Activated naive CD8-positive, alpha-beta T cell treated with anti-CD3 and anti-CD28 coated beads, Interleukin-2, amount 50 U/mL, for 24 hours (primary cell): ENCODE data around the gene LRRC49.

Experiments
- ATAC-seq: fragments of 150-1000 bp; cut with Tn5 transposase; one replicate; pipeline ENCODE4 v1.10.0; 2021
- DNase-seq: peaks from one replicate; pipeline ENCODE4 v3.0.0; 2021
- H3K27ac Mint-ChIP-seq: one replicate; pipeline ENCODE4 v1.8.0; 2021; ENCODE audit warnings: mild to moderate bottlenecking, mixed read lengths
- H3K27me3 Mint-ChIP-seq: one replicate; pipeline ENCODE4 v1.8.0; 2021; ENCODE audit warnings: mixed read lengths
- H3K36me3 Mint-ChIP-seq: one replicate; pipeline ENCODE4 v1.8.0; 2021; ENCODE audit warnings: low read depth, mixed read lengths
- H3K4me1 Mint-ChIP-seq: one replicate; pipeline ENCODE4 v1.8.0; 2021; ENCODE audit warnings: mixed read lengths
- H3K4me3 Mint-ChIP-seq: one replicate; pipeline ENCODE4 v1.8.0; 2021; ENCODE audit warnings: mild to moderate bottlenecking, moderate library complexity, mixed read lengths
- H3K9me3 Mint-ChIP-seq: one replicate; pipeline ENCODE4 v1.8.0; 2021; ENCODE audit warnings: mixed read lengths

LRRC49 gene

DNA sequence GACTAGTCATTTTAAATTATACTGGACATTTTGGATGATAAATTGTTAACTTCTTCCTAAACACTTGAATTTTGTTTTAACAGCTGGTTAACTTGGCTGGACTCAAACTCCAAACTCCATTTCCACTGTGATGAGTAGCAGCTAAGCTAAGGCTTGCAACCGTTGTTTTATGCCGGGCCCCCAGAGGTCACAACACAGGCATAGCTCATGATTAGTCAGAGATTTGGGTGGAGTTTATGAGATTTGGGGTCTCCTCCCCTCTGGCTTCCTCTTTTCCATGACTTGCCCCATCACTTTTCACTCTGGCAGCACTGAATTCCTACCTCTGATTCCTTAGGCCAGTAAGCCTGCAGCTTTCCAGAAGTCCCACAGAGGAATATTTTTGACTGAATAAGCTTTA, 13.2 kb upstream of the LRRC49 start:
- Mint-ChIP-seq H3K9me3 (no peaks in the 10 kb centered on the region), H3K27ac (no peak overlapping the region), H3K27me3 (peaks cover 34% of the 10 kb centered on the region), H3K4me1 (no peaks in the 10 kb centered on the region), H3K36me3 (no peaks in the 10 kb centered on the region), H3K4me3 (no peak overlapping the region)
- DNase-seq (no peak), ATAC-seq (no peak)

DNA sequence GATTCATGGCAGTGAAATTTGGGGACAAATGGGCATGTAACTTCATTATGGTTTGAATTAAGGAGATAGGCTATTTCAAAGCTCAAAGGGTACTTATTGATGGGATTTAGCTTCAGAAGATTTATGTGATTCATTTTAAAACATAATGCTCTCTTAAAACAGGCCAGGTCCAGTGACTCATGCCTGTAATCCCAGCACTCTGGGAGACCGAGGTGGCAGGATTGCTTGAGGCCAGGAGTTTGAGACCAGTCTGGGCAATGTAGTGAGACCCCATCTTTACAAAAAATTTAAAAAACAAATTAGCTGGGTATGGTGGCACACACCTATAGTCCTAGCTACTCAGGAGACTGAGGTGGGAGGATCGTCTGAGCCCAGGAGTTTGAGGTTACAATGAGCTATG, 11.8 kb upstream of the LRRC49 start:
- Mint-ChIP-seq H3K4me1 (no peaks in the 10 kb centered on the region), H3K4me3 (no peak overlapping the region), H3K27me3 (peaks cover 31% of the 10 kb centered on the region), H3K27ac (no peak overlapping the region), H3K36me3 (no peaks in the 10 kb centered on the region), H3K9me3 (no peaks in the 10 kb centered on the region)
- no peak for ATAC-seq
- no peak for DNase-seq

DNA sequence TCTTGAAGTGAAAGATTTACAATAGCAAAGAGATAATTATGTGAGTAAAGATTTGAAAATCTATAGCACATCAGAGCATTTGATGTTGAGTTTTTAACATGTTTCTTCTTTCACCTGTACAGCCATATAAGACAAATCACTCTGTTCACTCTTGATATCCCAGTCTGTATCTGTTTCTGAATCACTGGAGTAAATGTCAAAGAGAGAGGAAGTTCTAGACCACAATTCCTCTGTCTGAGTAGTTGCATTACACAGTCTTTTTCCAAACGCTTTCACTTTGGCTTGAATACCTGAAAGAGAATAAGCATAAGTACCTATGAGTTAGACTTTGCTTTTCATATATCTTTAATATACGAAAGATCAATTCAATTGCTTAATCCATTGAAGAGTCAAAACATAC, 10.3 kb upstream of the LRRC49 start:
- no peaks in the 10 kb centered on the region for H3K9me3 Mint-ChIP-seq
- DNase-seq (no peak), ATAC-seq (no peak)
- H3K4me3 Mint-ChIP-seq = no peak overlapping the region
- no peak overlapping the region for H3K27ac Mint-ChIP-seq
- no peaks in the 10 kb centered on the region for H3K4me1 Mint-ChIP-seq
- no peaks in the 10 kb centered on the region for H3K36me3 Mint-ChIP-seq
- H3K27me3 Mint-ChIP-seq = peaks cover 29% of the 10 kb centered on the region

DNA sequence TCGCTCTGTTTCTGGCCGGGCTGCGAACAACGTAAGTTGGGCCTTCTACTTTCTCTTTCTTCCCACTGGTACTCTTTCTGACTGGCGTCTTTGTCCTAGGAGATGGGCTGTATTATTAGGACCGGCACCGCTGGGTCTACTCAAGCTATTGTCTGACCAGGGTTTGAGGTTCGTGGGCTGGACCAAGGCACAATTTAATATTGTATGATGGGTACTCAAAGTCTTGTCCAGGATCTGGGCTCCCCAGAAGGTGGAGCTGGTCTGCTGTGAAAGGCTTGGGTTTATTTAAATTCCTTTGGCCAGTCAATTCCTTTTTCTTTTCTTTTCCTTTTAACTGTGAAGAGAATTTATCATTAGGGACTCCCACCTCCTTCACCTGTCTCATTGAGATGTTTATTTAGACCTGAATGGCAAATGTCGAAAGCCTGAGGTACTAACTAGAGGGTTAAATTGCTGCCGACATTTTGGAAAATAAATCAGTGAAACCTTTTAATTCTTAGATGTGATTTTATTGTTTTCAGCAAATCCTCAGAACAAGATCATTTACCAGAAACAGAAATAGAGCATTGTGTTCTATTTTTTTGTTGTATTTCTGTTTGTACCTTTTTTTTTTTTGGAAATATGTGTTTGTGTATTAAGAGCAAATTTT, 410 bp downstream of the LRRC49 start:
- no peak for ATAC-seq
- peaks cover 49% of the 10 kb centered on the region for H3K27me3 Mint-ChIP-seq

DNA sequence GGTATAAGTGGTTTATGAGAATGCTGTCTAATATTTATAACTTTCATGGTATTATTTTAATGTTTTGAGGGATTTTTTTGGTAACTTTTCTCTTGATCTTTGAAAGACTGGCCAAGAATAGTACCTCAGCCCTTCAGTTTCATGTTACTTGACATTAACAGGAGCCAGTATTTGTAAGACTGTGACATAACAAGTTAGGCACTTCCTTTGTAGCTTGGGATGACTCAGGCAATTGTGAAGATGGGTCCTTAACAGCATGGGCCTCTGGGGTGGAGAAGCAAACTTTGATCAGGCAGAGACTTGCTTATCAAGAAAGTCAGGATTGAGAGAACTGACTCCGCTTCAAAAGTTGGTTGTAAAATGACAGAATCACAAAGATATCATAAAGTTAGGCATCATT, 9.5 kb downstream of the LRRC49 start:
- Mint-ChIP-seq H3K9me3 (no peaks in the 10 kb centered on the region), H3K27me3 (peaks cover 16% of the 10 kb centered on the region), H3K4me1 (no peaks in the 10 kb centered on the region), H3K27ac (no peak overlapping the region), H3K4me3 (no peak overlapping the region), H3K36me3 (no peaks in the 10 kb centered on the region)
- ATAC-seq = no peak
- no peak for DNase-seq

More for the DNA sequence above, 410 bp downstream of the LRRC49 start:
- Mint-ChIP-seq H3K4me3 (peak overlapping the region; percentile 88), H3K4me1 (peaks cover 10% of the 10 kb centered on the region), H3K9me3 (no peaks in the 10 kb centered on the region), H3K27ac (peak overlapping the region; percentile 88), H3K36me3 (peaks cover 4% of the 10 kb centered on the region)
- DNase-seq = no peak

DNA sequence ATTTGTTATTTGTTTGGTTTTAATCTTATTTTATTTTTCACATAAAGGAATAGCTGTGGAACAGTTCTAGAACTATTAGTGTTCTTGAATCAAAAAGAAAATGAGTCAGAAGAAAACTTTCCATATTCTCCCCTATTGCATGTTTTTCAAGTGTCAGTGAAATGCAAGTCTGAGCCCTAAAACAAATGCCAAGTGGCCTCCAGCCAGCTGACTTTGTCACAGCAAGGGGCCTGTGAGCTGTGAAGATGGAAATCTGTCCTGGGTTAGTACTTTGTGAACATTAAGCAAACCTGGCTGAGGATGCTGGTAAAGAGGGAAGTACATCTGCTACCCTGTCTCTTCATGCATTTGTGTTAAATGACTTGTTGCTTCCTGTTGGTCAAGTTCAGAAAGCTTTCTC, 14.2 kb downstream of the LRRC49 start:
- ATAC-seq (no peak), DNase-seq (no peak)
- H3K4me3 Mint-ChIP-seq = no peak overlapping the region
- H3K4me1 Mint-ChIP-seq = no peaks in the 10 kb centered on the region
- H3K36me3 Mint-ChIP-seq = peaks cover 4% of the 10 kb centered on the region
- peaks cover 19% of the 10 kb centered on the region for H3K9me3 Mint-ChIP-seq
- H3K27me3 Mint-ChIP-seq = peaks cover 16% of the 10 kb centered on the region
- H3K27ac Mint-ChIP-seq = no peak overlapping the region

DNA sequence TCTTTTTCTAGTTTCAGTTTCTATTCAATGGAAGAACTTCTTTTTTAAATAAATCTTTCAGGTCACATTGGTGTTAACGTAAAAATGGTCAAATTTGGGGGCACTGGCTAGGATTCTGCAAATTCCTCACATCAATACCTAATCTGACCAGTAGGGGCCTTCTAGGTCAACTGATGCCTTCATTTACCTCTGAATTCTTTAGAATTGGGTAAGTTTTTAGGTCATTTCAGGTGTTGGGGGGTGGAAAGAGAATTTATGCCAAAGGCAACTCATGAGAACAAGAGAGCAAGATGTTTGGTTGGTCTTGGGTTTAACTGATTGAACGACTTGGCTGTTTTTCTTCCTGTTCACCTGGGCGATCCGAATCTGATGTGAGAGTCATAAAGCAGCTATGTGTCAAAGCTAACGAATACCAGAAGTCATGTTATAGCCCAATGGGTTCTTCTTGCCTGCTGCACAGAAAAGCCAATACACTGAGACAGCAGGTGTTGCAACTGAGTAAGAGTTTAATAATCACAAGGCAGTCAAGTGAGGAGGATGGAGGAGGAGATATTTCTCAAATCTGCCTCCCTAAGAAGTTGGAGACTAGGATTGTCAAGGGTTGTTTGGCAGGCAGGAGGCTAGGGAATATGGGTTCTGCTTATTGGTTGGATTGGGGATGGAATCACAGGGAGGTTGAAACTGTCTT, 15.3 kb downstream of the LRRC49 start:
- peaks cover 14% of the 10 kb centered on the region for H3K27me3 Mint-ChIP-seq
- no peak for DNase-seq
- no peak overlapping the region for H3K4me3 Mint-ChIP-seq
- peaks cover 4% of the 10 kb centered on the region for H3K36me3 Mint-ChIP-seq
- ATAC-seq = no peak
- H3K4me1 Mint-ChIP-seq = no peaks in the 10 kb centered on the region
- peaks cover 19% of the 10 kb centered on the region for H3K9me3 Mint-ChIP-seq
- no peak overlapping the region for H3K27ac Mint-ChIP-seq

DNA sequence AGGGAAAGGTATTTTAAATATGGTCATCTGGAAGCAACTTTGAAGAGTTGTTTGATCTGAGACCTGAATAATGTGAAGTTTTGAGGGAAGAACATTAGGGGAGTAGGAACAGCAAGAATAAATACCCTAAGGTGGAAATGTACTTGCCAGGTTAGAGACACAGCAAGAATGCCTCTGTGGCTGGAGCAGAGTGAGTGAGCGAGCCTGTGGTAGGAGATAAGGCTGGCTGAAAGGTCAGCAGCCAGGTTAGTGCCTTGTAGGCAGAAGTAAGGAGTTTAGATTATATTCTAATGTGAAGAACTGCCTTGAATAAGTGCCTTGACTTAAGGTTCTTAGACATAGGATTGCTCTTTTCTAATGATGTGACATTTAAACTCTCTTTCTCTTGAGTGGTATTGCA, 18.3 kb downstream of the LRRC49 start:
- DNase-seq (no peak), ATAC-seq (no peak)
- Mint-ChIP-seq H3K9me3 (peaks cover 19% of the 10 kb centered on the region), H3K4me1 (no peaks in the 10 kb centered on the region), H3K4me3 (no peak overlapping the region), H3K27ac (no peak overlapping the region), H3K27me3 (peaks cover 13% of the 10 kb centered on the region), H3K36me3 (peaks cover 4% of the 10 kb centered on the region)

DNA sequence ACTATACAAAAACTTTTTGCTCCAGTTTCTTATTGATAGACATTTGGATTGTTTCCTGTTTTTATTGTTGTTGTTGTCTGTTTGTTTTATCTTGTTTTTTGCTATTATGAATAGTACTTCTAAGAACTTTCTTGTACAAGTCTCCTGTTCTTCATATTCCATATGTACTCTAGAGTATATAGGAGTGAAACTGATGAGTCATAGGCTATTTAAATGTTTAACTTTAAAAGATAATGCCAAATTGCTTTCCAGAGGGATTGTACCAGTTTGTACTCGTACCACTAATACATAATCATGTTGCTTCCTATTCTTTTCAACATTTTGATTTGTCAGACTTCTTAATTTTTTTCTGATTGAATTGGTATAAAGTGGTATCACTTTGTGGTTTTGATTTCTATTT, 19.6 kb downstream of the LRRC49 start:
- Mint-ChIP-seq H3K36me3 (peaks cover 4% of the 10 kb centered on the region), H3K9me3 (peaks cover 19% of the 10 kb centered on the region), H3K27ac (no peak overlapping the region), H3K4me3 (no peak overlapping the region), H3K27me3 (peaks cover 10% of the 10 kb centered on the region), H3K4me1 (no peaks in the 10 kb centered on the region)
- no peak for ATAC-seq
- DNase-seq = no peak

DNA sequence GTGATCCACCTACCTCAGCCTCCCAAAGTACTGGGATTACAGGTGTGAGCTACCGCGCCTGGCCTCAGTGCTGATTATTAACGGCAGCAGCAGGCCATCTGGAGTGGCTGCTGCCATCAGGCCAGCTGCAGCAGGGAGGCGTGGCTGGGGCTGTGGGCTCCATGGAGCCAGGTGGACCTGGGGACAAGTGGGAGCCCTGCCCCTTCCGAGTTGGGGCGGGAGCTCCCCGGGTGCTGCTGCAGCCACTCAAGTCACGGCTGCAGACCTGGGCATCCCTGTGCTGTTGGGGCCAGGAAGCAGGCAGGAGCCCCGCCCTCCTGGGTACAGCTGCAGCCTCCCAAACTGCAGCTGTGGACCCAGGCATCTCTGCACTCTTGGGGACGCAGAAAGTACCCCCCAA, 23.9 kb downstream of the LRRC49 start:
- no peak for ATAC-seq
- no peak overlapping the region for H3K27ac Mint-ChIP-seq
- peaks cover 6% of the 10 kb centered on the region for H3K27me3 Mint-ChIP-seq

DNA sequence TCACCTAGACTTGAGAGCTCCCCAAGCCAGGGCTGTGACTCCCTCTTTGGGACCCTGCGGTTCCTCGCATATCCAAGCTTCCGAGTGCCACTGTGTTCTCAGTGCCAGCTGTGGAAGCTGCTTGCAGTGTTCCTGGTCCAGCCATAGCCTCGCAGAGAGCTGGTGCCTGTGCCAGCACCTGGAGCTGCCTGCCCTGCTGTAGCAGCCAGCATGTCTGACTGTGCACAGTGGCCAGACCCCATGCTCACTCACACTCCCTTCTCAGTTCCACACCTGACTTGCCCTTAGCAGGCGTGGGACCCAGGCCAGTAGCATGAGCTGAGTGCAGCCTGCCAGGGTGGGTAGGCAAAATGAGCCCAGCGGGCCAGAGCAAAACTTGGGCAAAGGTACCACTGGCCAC, 25.3 kb downstream of the LRRC49 start:
- H3K4me3 Mint-ChIP-seq = no peak overlapping the region
- H3K27ac Mint-ChIP-seq = no peak overlapping the region
- peaks cover 9% of the 10 kb centered on the region for H3K27me3 Mint-ChIP-seq
- ATAC-seq (no peak), DNase-seq (no peak)
- H3K4me1 Mint-ChIP-seq = no peaks in the 10 kb centered on the region
- peaks cover 3% of the 10 kb centered on the region for H3K9me3 Mint-ChIP-seq
- no peaks in the 10 kb centered on the region for H3K36me3 Mint-ChIP-seq

More for the DNA sequence above, 23.9 kb downstream of the LRRC49 start:
- no peak overlapping the region for H3K4me3 Mint-ChIP-seq
- no peaks in the 10 kb centered on the region for H3K36me3 Mint-ChIP-seq
- no peaks in the 10 kb centered on the region for H3K9me3 Mint-ChIP-seq
- DNase-seq = no peak
- no peaks in the 10 kb centered on the region for H3K4me1 Mint-ChIP-seq

DNA sequence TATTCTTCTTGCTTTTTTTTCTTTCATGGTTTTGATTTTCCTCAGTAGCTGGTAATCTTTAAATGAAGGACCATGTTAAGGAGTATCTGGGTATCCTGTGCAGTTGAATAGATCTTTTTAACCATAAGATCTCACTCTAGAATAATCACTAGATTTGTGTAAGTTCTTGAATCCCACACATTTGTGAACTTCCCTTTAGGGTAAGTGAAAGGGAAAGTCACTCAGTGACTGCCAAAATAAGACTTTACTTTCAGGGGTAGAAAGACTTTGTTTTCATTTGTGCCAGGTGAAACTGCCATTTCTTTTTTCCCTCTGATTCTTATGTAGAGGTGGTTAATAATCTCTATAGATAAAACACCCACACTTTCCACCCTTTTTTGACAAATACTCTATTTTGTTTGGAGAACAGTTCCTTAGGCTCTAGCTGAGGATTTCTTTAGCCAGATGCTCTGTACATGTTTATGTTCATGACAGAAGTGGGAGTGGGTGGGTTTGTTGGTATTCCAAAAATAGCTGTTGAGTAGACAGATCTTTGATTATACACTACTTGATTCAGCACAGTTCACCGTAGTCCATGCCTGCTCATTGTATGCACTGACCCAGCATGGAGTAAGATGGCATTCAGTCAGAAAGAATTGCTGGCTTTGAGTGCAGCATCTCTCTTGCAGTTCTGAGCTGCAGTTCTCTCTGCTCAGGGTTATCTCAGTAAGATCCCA, 28.5 kb downstream of the LRRC49 start:
- Mint-ChIP-seq H3K4me3 (no peak overlapping the region), H3K27me3 (peaks cover 17% of the 10 kb centered on the region), H3K36me3 (no peaks in the 10 kb centered on the region)

DNA sequence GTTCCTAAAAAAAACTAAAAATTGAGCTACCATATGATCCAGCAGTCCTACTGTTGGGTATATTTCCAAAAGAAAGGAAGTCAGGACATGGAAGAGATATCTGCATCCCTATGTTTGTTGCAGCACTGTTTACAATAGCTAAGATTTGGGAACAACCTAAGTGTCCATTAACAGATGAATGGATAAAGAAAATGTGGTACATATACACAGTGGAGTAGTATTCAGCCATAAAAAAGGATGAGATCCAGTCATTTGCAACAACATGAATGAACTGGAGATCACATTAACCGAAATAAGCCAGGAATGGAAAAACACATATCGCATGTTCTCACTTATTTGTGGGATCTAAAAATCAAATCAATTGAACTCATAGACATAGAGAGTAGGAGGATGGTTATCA, 29.5 kb downstream of the LRRC49 start:
- Mint-ChIP-seq H3K27me3 (peaks cover 23% of the 10 kb centered on the region), H3K4me3 (no peak overlapping the region), H3K9me3 (peaks cover 3% of the 10 kb centered on the region), H3K27ac (no peak overlapping the region), H3K4me1 (no peaks in the 10 kb centered on the region), H3K36me3 (no peaks in the 10 kb centered on the region)
- ATAC-seq (no peak), DNase-seq (no peak)

More for the DNA sequence above, 28.5 kb downstream of the LRRC49 start:
- DNase-seq (no peak), ATAC-seq (no peak)
- Mint-ChIP-seq H3K9me3 (peaks cover 3% of the 10 kb centered on the region), H3K27ac (no peak overlapping the region), H3K4me1 (no peaks in the 10 kb centered on the region)

DNA sequence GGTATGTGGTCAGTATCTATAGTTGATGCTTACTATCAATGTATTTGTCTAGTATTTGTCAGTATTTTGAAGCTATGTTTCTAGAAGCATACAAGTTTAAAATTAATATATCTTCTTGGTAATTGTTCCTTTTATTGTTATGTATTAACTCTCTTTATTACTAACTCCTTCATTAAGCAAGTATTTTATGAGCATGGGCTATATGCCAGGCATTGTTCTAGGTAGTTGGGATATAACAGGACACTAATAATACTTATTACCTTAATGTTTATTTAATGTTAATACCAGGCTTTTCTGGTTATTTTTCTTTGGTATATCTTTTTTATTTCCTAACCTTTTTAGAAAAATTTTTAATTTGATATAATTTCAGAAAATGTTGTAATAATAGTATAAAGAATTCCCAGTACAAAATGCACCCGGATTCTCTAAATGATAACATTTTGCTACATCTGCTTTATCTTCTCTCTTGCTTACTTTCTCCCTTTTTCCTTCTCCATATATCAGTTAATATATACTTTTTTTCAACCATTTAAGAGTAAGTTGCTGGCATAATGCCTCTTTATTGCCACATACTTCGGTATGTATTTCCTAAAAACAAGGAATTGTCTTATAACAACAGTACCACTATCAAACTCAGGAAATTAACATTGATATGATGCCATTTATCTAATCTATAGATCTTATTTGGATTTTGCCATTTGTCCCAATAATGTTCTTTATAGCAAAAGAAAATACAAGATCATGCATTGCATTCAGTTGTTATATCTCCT, 30.9 kb downstream of the LRRC49 start:
- Mint-ChIP-seq H3K4me1 (no peaks in the 10 kb centered on the region), H3K9me3 (peaks cover 3% of the 10 kb centered on the region), H3K4me3 (no peak overlapping the region), H3K27ac (no peak overlapping the region), H3K36me3 (no peaks in the 10 kb centered on the region), H3K27me3 (peaks cover 26% of the 10 kb centered on the region)
- ATAC-seq (no peak), DNase-seq (no peak)
